HEK293 (cell line): ENCODE data around the gene CUEDC1.
A peak's percentile ranks its signal among the peaks of the same experiment; 100 is the strongest.

Experiments
- CTCF ChIA-PET: fragments of 350-600 bp; formaldehyde crosslinking; extraction: SDS; loops from one replicate; lab custom pipeline; 2021; ENCODE audit warnings: antibody characterized with exemption; lab: Yijun Ruan, JAX
- POLR2A ChIA-PET: fragments of 300-600 bp; formaldehyde crosslinking; extraction: SDS; loops from one replicate; lab custom pipeline; 2020; ENCODE audit warnings: antibody characterized with exemption, inconsistent platforms; lab: Yijun Ruan, JAX
- H3K27ac ChIP-seq: fragments of 200-500 bp; sonication (Bioruptor generic); 2 replicates; pipeline ENCODE4 v1.5.1; 2014; ENCODE audit warnings: low read depth, low read length, control low read depth, inconsistent platforms; ENCODE audit errors: extremely low read depth
- H3K36me3 ChIP-seq, 2 experiments: fragments of 200-500 bp in 1 of 2; sonication (Bioruptor generic) in 1 of 2; 1 replicate in 1 of 2; 2 replicates in 1 of 2; pipeline ENCODE4 v1.5.1; 2014 to 2017; ENCODE audit warnings: inconsistent platforms in 2 of 2, low read length in 2 of 2; ENCODE audit not compliant: control insufficient read depth in 2 of 2, insufficient read depth in 1 of 2
- H3K4me1 ChIP-seq: fragments of 200-500 bp; sonication (Bioruptor generic); 2 replicates; pipeline ENCODE4 v1.5.1; 2014; ENCODE audit warnings: mild to moderate bottlenecking, low read length, inconsistent platforms; ENCODE audit not compliant: control insufficient read depth, insufficient read depth
- H3K4me3 ChIP-seq: 2 replicates; pipeline ENCODE4 v1.5.1; 2011; ENCODE audit warnings: low read depth, mild to moderate bottlenecking, control low read depth, low read length, moderate library complexity
- H3K9me3 ChIP-seq: fragments of 200-500 bp; sonication (Bioruptor generic); 2 replicates; pipeline ENCODE4 v1.5.1; 2014; ENCODE audit warnings: low read depth, low read length, inconsistent platforms; ENCODE audit not compliant: control insufficient read depth, insufficient read depth
- AEBP2 ChIP-seq: fragments of 450-650 bp; formaldehyde crosslinking; IDR thresholded peaks from 2 replicates; pipeline ENCODE4 v1.5.1; 2016; ENCODE audit warnings: missing biosample characterization, missing genetic modification characterization, borderline replicate concordance
- CTCF ChIP-seq: fragments of 450-650 bp; formaldehyde crosslinking; IDR thresholded peaks from 2 replicates; pipeline ENCODE4 v1.5.1; 2016; ENCODE audit warnings: missing biosample characterization, missing genetic modification characterization
- HOXA7 ChIP-seq: sonication (generic); formaldehyde crosslinking; IDR thresholded peaks from 2 replicates; pipeline ENCODE4 v1.8.1; 2022; ENCODE audit warnings: missing genetic modification reagents, borderline replicate concordance
- PRDM1 ChIP-seq: fragments of 450-650 bp; formaldehyde crosslinking; IDR thresholded peaks from 2 replicates; pipeline ENCODE4; 2016; ENCODE audit warnings: missing biosample characterization, missing genetic modification characterization
- TCF7L2 ChIP-seq: IDR thresholded peaks from 2 replicates; pipeline ENCODE4 v1.6.1; 2011; ENCODE audit warnings: low read depth, mild to moderate bottlenecking, inconsistent platforms, low read length, moderate library complexity, borderline replicate concordance
- ZBTB21 ChIP-seq: fragments of 450-650 bp; formaldehyde crosslinking; IDR thresholded peaks from 2 replicates; pipeline ENCODE4 v1.5.1; 2017; ENCODE audit warnings: missing biosample characterization, missing genetic modification characterization
- ZBTB26 ChIP-seq: fragments of 450-650 bp; formaldehyde crosslinking; optimal IDR thresholded peaks from 2 replicates; pipeline ENCODE3; 2016; ENCODE audit warnings: missing biosample characterization, mild to moderate bottlenecking, missing genetic modification characterization
- ZFHX2 ChIP-seq: fragments of 450-650 bp; formaldehyde crosslinking; conservative IDR thresholded peaks from 2 replicates; pipeline ENCODE4 v1.5.1; 2016; ENCODE audit warnings: missing biosample characterization, missing genetic modification characterization
- ZFP3 ChIP-seq: fragments of 450-650 bp; formaldehyde crosslinking; IDR thresholded peaks from 2 replicates; pipeline ENCODE4 v1.5.1; 2016; ENCODE audit warnings: low read depth, missing biosample characterization, missing genetic modification characterization
- ZFP69B ChIP-seq: fragments of 450-650 bp; formaldehyde crosslinking; IDR thresholded peaks from 2 replicates; pipeline ENCODE4 v1.5.1; 2016; ENCODE audit warnings: missing biosample characterization, missing genetic modification characterization
- ZNF140 ChIP-seq: fragments of 450-650 bp; formaldehyde crosslinking; IDR thresholded peaks from 2 replicates; pipeline ENCODE4 v1.5.1; 2016; ENCODE audit warnings: missing biosample characterization, missing genetic modification characterization
- ZNF146 ChIP-seq: fragments of 450-650 bp; formaldehyde crosslinking; IDR thresholded peaks from 2 replicates; pipeline ENCODE4 v1.5.1; 2016; ENCODE audit warnings: missing biosample characterization, missing genetic modification characterization
- ZNF324 ChIP-seq: fragments of 450-650 bp; formaldehyde crosslinking; IDR thresholded peaks from 2 replicates; pipeline ENCODE4 v1.5.1; 2016; ENCODE audit warnings: missing biosample characterization, missing genetic modification characterization
- ZNF341 ChIP-seq: fragments of 450-650 bp; formaldehyde crosslinking; IDR thresholded peaks from 2 replicates; pipeline ENCODE4; 2016; ENCODE audit warnings: low read depth, missing biosample characterization, missing genetic modification characterization
- ZNF350 ChIP-seq: fragments of 450-650 bp; formaldehyde crosslinking; IDR thresholded peaks from 2 replicates; pipeline ENCODE4 v1.5.0; 2017; ENCODE audit warnings: missing biosample characterization, mild to moderate bottlenecking, missing genetic modification characterization
- ZNF660 ChIP-seq: fragments of 450-650 bp; IDR thresholded peaks from 2 replicates; pipeline ENCODE4 v1.5.1; 2018; ENCODE audit warnings: missing biosample characterization, mild to moderate bottlenecking, missing genetic modification characterization
- ZNF664 ChIP-seq: fragments of 450-650 bp; formaldehyde crosslinking; IDR thresholded peaks from 2 replicates; pipeline ENCODE4 v1.5.1; 2016; ENCODE audit warnings: missing biosample characterization, missing genetic modification characterization
- ZNF76 ChIP-seq: fragments of 450-650 bp; formaldehyde crosslinking; IDR thresholded peaks from 2 replicates; pipeline ENCODE4; 2016; ENCODE audit warnings: low read depth, missing biosample characterization, missing genetic modification characterization, borderline replicate concordance
- ZSCAN23 ChIP-seq: fragments of 450-650 bp; formaldehyde crosslinking; IDR thresholded peaks from 2 replicates; pipeline ENCODE4 v1.5.1; 2016; ENCODE audit warnings: missing biosample characterization, missing genetic modification characterization

Gene CUEDC1

GRCh38 chr17:57835333-57835900, 119.8 kb downstream of the CUEDC1 start:
- no peak overlapping the region for H3K27ac ChIP-seq
- no peak overlapping the region for H3K4me3 ChIP-seq
- no peak for TF ChIP-seq ZFP3 (tag by site-specific recombination)
- no peak for TF ChIP-seq ZSCAN23
- TF ChIP-seq ZFHX2 (tag by site-specific recombination), result no peak
- peak; percentile 88 for TF ChIP-seq PRDM1 (tag by site-specific recombination)
- no peak for TF ChIP-seq ZNF664 (tag by site-specific recombination)
- no peak for TF ChIP-seq ZBTB26
- no peak for TF ChIP-seq ZNF76
- no peak for TF ChIP-seq ZNF146 (tag by site-specific recombination)
- TF ChIP-seq AEBP2, result no peak
- ChIA-PET POLR2A (interaction anchor here (0.7 kb wide), 1 partner anchor 159 kb away, joined by 4 read pairs; no protein-coding TSS in a partner anchor), CTCF (interaction anchor here (0.6 to 5.6 kb wide), 18 partner anchors 8 to 706 kb away, joined by 3 to 77 read pairs (median 4); partner anchors contain the start of gene MRPS23)
- H3K9me3 ChIP-seq, result no peaks in the 10 kb centered on the region
- H3K4me1 ChIP-seq, result no peaks in the 10 kb centered on the region; the same call in 1 of the 2 replicates
- peaks cover 29 to 30% of the 10 kb centered on the region in 2 experiments for H3K36me3 ChIP-seq

GRCh38 chr17:57834146-57834741, 121.0 kb downstream of the CUEDC1 start:
- no peak overlapping the region for H3K27ac ChIP-seq
- POLR2A ChIA-PET, result interaction anchor here (0.5 kb wide), 1 partner anchor 11 kb away, joined by 4 read pairs; no protein-coding TSS in a partner anchor

GRCh38 chr17:57833179-57833939, 121.9 kb downstream of the CUEDC1 start:
- no peaks in the 10 kb centered on the region; the same call in 1 of the 2 replicates for H3K4me1 ChIP-seq
- peak overlapping the region; percentile 4; the same call in 1 of the 2 replicates for H3K27ac ChIP-seq
- H3K9me3 ChIP-seq, result no peaks in the 10 kb centered on the region
- no peak overlapping the region for H3K4me3 ChIP-seq
- POLR2A ChIA-PET, result interaction anchor here (1.0 kb wide), 1 partner anchor 16 kb away, joined by 5 read pairs; the partner anchor contains the start of gene MRPS23
- H3K36me3 ChIP-seq, result peaks cover 8 to 14% of the 10 kb centered on the region in 2 experiments
- CTCF ChIA-PET, result interaction anchor here (0.5 to 5.6 kb wide), 81 partner anchors 8 to 1196 kb away, joined by 3 to 77 read pairs (median 5); partner anchors contain the start of genes CCDC182 and MRPS23
- TF ChIP-seq ZBTB21 (tag by site-specific recombination), result no peak
- no peak for TF ChIP-seq PRDM1 (tag by site-specific recombination)
- TF ChIP-seq ZNF350, result no peak
- no peak for TF ChIP-seq ZNF324 (tag by site-specific recombination)
- TF ChIP-seq ZFP69B, result peak; percentile 58; the same call in 1 of the 2 replicates
- TF ChIP-seq ZNF660 (tag by site-specific recombination), result peak; percentile 82
- TF ChIP-seq CTCF (tag by site-specific recombination), result peak; percentile 92
- TF ChIP-seq TCF7L2, result no peak
- TF ChIP-seq HOXA7 (CRISPR knock-in tag), result no peak
- peak; percentile 32; the same call in 1 of the 2 replicates for TF ChIP-seq ZNF341 (tag by site-specific recombination)

More at GRCh38 chr17:57834146-57834741, 121.0 kb downstream of the CUEDC1 start:
- Histone ChIP-seq H3K4me3 (no peak overlapping the region), H3K36me3 (peaks cover 17 to 18% of the 10 kb centered on the region in 2 experiments), H3K9me3 (no peaks in the 10 kb centered on the region), H3K4me1 (no peaks in the 10 kb centered on the region; the same call in 1 of the 2 replicates)
- TF ChIP-seq CTCF (tag by site-specific recombination), result peak; percentile 55; the same call in 1 of the 2 replicates
- TF ChIP-seq ZNF140 (tag by site-specific recombination), result no peak
- CTCF ChIA-PET, result interaction anchor here (0.5 to 5.6 kb wide), 66 partner anchors 7 to 1195 kb away, joined by 3 to 77 read pairs (median 5); partner anchors contain the start of gene MRPS23
